ENCODE results near the gene FAM180A. TPM values are rescaled to one million over a fixed set of nuclear protein-coding genes. Genes with fewer than 3 reads are reported as not detected.

Gene FAM180A
- total and polyA plus RNA-seq, 2 of the 8 experiments (the other 6 are each of a cell fraction or from before 2014, with no cell fraction given): not detected

GRCh38 chr7:135736586-135737305 is 11.9 kb downstream of the FAM180A start:
- WGBS, 2 experiments (ENCODE audit: extremely low coverage in 1 of 2, insufficient coverage in 1 of 2, insufficient read length in 1 of 2, insufficient replicate concordance in 2 of 2, low coverage in 1 of 2, low lambda C conversion rate in 2 of 2, missing lambda C conversion rate in 1 of 2): 91% methylated on average over 5 of the region's 6 CpGs; no CpG with 5 or more reads in 1 of the 2 experiments
- no peaks in the 10 kb centered on the region for H3K9me3 ChIP-seq (ENCODE audit: insufficient read depth in 2 of 2, low read depth in 1 of 2, low read length in 1 of 2)
- no peak overlapping the region for H3K9ac ChIP-seq (replicated peaks in 1 of 4; ENCODE audit: extremely low read depth in 1 of 4, low read depth in 3 of 4, low read length in 3 of 4)
- H3K79me2 ChIP-seq (ENCODE audit: control insufficient read depth in 1 of 2, insufficient read depth in 2 of 2, low read length in 2 of 2): no peaks in the 10 kb centered on the region
- no peak for TF ChIP-seq ASH2L (IDR thresholded peaks at IDR 0.05; ENCODE audit: low read length)
- no peak for TF ChIP-seq CREB1 (IDR thresholded peaks at IDR 0.05)
- DNase-seq (ENCODE audit: low read depth in 1 of 2, low spot score in 2 of 2) (no peak), FAIRE-seq (no peak)
- H4K8ac ChIP-seq (ENCODE audit: extremely low read depth, insufficient read depth, low read length): no peak overlapping the region
- no peak overlapping the region for H3K56ac ChIP-seq (replicated peaks; ENCODE audit: insufficient read length, low read depth, low read length)
- no peaks in the 10 kb centered on the region for H4K20me1 ChIP-seq (replicated peaks in 1 of 2; ENCODE audit: control insufficient read depth in 1 of 2, insufficient read depth in 2 of 2, low read length in 2 of 2)
- no peak overlapping the region for H3K4me2 ChIP-seq (ENCODE audit: insufficient read depth in 1 of 2, low read depth in 2 of 2, low read length in 2 of 2)
- H2BK5ac ChIP-seq (ENCODE audit: low read depth, low read length): no peak overlapping the region
- no peak overlapping the region for H3K18ac ChIP-seq (ENCODE audit: extremely low read depth, low read length)
- POLR2A ChIA-PET (ENCODE audit: partially characterized antibody): no interaction called here
- no peak overlapping the region; the same call in 1 of the 2 replicates for H3K27ac ChIP-seq (ENCODE audit: low read depth, low read length)
- H3K27me3 ChIP-seq (replicated peaks in 1 of 4; ENCODE audit: control insufficient read depth in 3 of 4, extremely low read depth in 1 of 4, insufficient read depth in 3 of 4, low read length in 3 of 4): no peaks in the 10 kb centered on the region
- no peaks in the 10 kb centered on the region for H3K79me1 ChIP-seq (ENCODE audit: low read depth, low read length)
- H2BK120ac ChIP-seq (replicated peaks; ENCODE audit: low read depth, low read length): no peak overlapping the region
- H4K5ac ChIP-seq (ENCODE audit: insufficient read length, low read depth, low read length): no peak overlapping the region
- no peaks in the 10 kb centered on the region for H3K4me1 ChIP-seq (replicated peaks in 1 of 4; ENCODE audit: control insufficient read depth in 3 of 4, insufficient read depth in 4 of 4, low read length in 3 of 4)
- no peak overlapping the region for H3K4me3 ChIP-seq (ENCODE audit: extremely low read depth in 1 of 4, insufficient read depth in 2 of 4, low read depth in 3 of 4, low read length in 4 of 4)
- H4K91ac ChIP-seq (replicated peaks; ENCODE audit: insufficient read length, low read length): no peak overlapping the region
- CTCF ChIA-PET (ENCODE audit: partially characterized antibody): interaction anchor here (0.6 to 5.5 kb wide), 19 partner anchors 10 to 630 kb away, joined by 3 to 32 read pairs (median 4); partner anchors contain the start of genes FAM180A and SLC13A4
- no peak overlapping the region for H2BK15ac ChIP-seq (ENCODE audit: low read length)
- H3K23me2 ChIP-seq (ENCODE audit: low read depth, low read length): no peaks in the 10 kb centered on the region
- H2BK20ac ChIP-seq (ENCODE audit: low read length): 0 out of 2 replicates have a peak overlapping the region, but pooled peaks have one; percentile 64
- no peaks in the 10 kb centered on the region for H3K36me3 ChIP-seq (ENCODE audit: control insufficient read depth in 2 of 4, insufficient read depth in 4 of 4, low read length in 3 of 4)
- no peak overlapping the region for H3K4ac ChIP-seq (replicated peaks; ENCODE audit: insufficient read length, low read depth, low read length)
- H2BK12ac ChIP-seq (ENCODE audit: low read depth, low read length): no peak overlapping the region
- no peak overlapping the region for H2AK5ac ChIP-seq (ENCODE audit: low read depth, low read length)
- no peak overlapping the region for H3K14ac ChIP-seq (ENCODE audit: insufficient read length)
- no peak overlapping the region for H3K23ac ChIP-seq (ENCODE audit: insufficient read length)
- H2AFZ ChIP-seq (ENCODE audit: low read length): no peak overlapping the region
